CD14-positive monocyte (primary cell): ENCODE measurements around the gene KIZ. TPM values are rescaled to one million over a fixed set of nuclear protein-coding genes. Genes with fewer than 3 reads are reported as not detected.

Source experiments
- DNase-seq, 3 donors: peaks; one replicate each; pipeline ENCODE4 v3.0.0-alpha.2; 2011 to 2022
- H2AFZ ChIP-seq: 2 replicates; pipeline ENCODE4 v1.6.0; 2012; ENCODE audit warnings: mild to moderate bottlenecking, low read depth, low read length, inconsistent platforms; ENCODE audit not compliant: insufficient read depth, poor library complexity, severe bottlenecking
- H3K27ac ChIP-seq, 2 donors: 1 replicate in 1 of 2; 2 replicates in 1 of 2; pipeline ENCODE4 v1.5.1; 2012 to 2013; ENCODE audit warnings: low read length in 2 of 2, control low read depth in 1 of 2, inconsistent platforms in 1 of 2, low read depth in 1 of 2, mild to moderate bottlenecking in 1 of 2
- H3K27me3 ChIP-seq, 2 donors: one replicate each; pipeline versions ENCODE4 v1.6.0 to v1.6.1; 2011 to 2013; ENCODE audit warnings: low read length in 2 of 2; ENCODE audit not compliant: control insufficient read depth in 2 of 2, insufficient read depth in 2 of 2
- H3K36me3 ChIP-seq, 2 donors: replicated peaks in 1 of 2; 1 replicate in 1 of 2; 2 replicates in 1 of 2; pipeline versions ENCODE4 v1.5.1 to v1.6.1; 2012 to 2013; ENCODE audit warnings: low read length in 2 of 2, control low read depth in 1 of 2, inconsistent platforms in 1 of 2, mild to moderate bottlenecking in 1 of 2; ENCODE audit not compliant: insufficient read depth in 2 of 2, control insufficient read depth in 1 of 2
- H3K4me1 ChIP-seq, 2 donors: 1 replicate in 1 of 2; 2 replicates in 1 of 2; pipeline versions ENCODE4 v1.5.1 to v1.6.1; 2012 to 2013; ENCODE audit warnings: low read length in 2 of 2, control low read depth in 1 of 2, inconsistent platforms in 1 of 2, mild to moderate bottlenecking in 1 of 2, moderate library complexity in 1 of 2; ENCODE audit not compliant: insufficient read depth in 2 of 2, control insufficient read depth in 1 of 2
- H3K4me2 ChIP-seq: replicated peaks from 2 replicates; pipeline ENCODE3; 2012; ENCODE audit warnings: low read length, moderate library complexity, mild to moderate bottlenecking; ENCODE audit not compliant: poor library complexity, severe bottlenecking; ENCODE audit errors: extremely low read depth
- H3K4me3 ChIP-seq, 3 experiments: fragments of 200-600 bp in 1 of 3; sonication (generic) in 1 of 3; replicated peaks in 1 of 3; 1 replicate in 2 of 3; 2 replicates in 1 of 3; pipeline ENCODE4 v1.5.1; 2011 to 2013; ENCODE audit warnings: low read length in 3 of 3, mild to moderate bottlenecking in 3 of 3, control low read depth in 2 of 3, low read depth in 2 of 3, inconsistent platforms in 1 of 3, moderate library complexity in 1 of 3
- H3K79me2 ChIP-seq: 2 replicates; pipeline ENCODE4 v1.6.0; 2012; ENCODE audit warnings: mild to moderate bottlenecking, control low read depth, inconsistent platforms, low read length, moderate library complexity; ENCODE audit not compliant: insufficient read depth
- H3K9ac ChIP-seq: 2 replicates; pipeline ENCODE4 v1.6.0; 2017; ENCODE audit warnings: low read length, mild to moderate bottlenecking; ENCODE audit not compliant: insufficient read depth, poor library complexity, severe bottlenecking
- H3K9me3 ChIP-seq, 2 donors: replicated peaks in 1 of 2; 1 replicate in 1 of 2; 2 replicates in 1 of 2; pipeline versions ENCODE4 v1.5.1 to v1.6.1; 2012 to 2013; ENCODE audit warnings: low read length in 2 of 2, control low read depth in 1 of 2; ENCODE audit not compliant: control insufficient read depth in 1 of 2, insufficient read depth in 1 of 2
- H4K20me1 ChIP-seq: 2 replicates; pipeline ENCODE4 v1.6.0; 2012; ENCODE audit warnings: mild to moderate bottlenecking, low read length, control low read depth, moderate library complexity; ENCODE audit not compliant: insufficient read depth
- H3K27ac Mint-ChIP-seq, 7 donors: one replicate each; pipeline ENCODE4 v1.8.0; 2020; ENCODE audit warnings: mild to moderate bottlenecking in 7 of 7, mixed read lengths in 7 of 7, moderate library complexity in 6 of 7, inconsistent platforms in 2 of 7
- H3K27me3 Mint-ChIP-seq, 3 donors: one replicate each; pipeline ENCODE4 v1.8.0; 2021 to 2022; ENCODE audit warnings: low read depth in 3 of 3, mild to moderate bottlenecking in 3 of 3, mixed read lengths in 3 of 3, moderate library complexity in 3 of 3, inconsistent platforms in 1 of 3
- H3K36me3 Mint-ChIP-seq, 2 donors: one replicate each; pipeline ENCODE4 v1.8.0; 2020; ENCODE audit warnings: mixed read lengths in 2 of 2, inconsistent platforms in 1 of 2, mild to moderate bottlenecking in 1 of 2
- H3K4me1 Mint-ChIP-seq: one replicate; pipeline ENCODE4 v1.8.0; 2020; ENCODE audit warnings: mild to moderate bottlenecking, mixed read lengths
- H3K4me3 Mint-ChIP-seq, 2 donors: one replicate each; pipeline ENCODE4 v1.8.0; 2020; ENCODE audit warnings: mild to moderate bottlenecking in 2 of 2, mixed read lengths in 2 of 2, moderate library complexity in 1 of 2
- H3K9me3 Mint-ChIP-seq, 7 donors: one replicate each; pipeline ENCODE4 v1.8.0; 2020 to 2022; ENCODE audit warnings: mixed read lengths in 7 of 7, mild to moderate bottlenecking in 6 of 7, moderate library complexity in 6 of 7, inconsistent platforms in 2 of 7
- CTCF ChIP-seq: fragments of 200-600 bp; IDR thresholded peaks from one replicate; pipeline ENCODE4 v1.8.0; 2022; ENCODE audit warnings: antibody characterized with exemption, mild to moderate bottlenecking
- WGBS: methylation state at CpG from one replicate; pipeline ENCODE4 v1.1.5; 2013; ENCODE audit warnings: missing lambda C conversion rate; ENCODE audit not compliant: insufficient coverage; 5-methylcytosine and 5-hydroxymethylcytosine counted together
- intact Hi-C, 2 donors: fragments of 100-400 bp; cut with micrococcal nuclease; formaldehyde crosslinking; loops; one replicate each; pipeline versions ENCODE4 v1.15.0 to v1.15.1; 2023
- polyA plus RNA-seq, 3 donors: library from polyadenylated mRNA; depleted of rRNA in 1 of 3; unstranded in 2 of 3; stranded (reverse) in 1 of 3; fragments of 300-500 nt in 2 of 3; fragments of >200 nt in 1 of 3; fragmentation: Illumina TruSeq in 2 of 3; gene quantifications; 1 replicate in 2 of 3; 2 replicates in 1 of 3; pipeline ENCODE4 v1.2.3, GENCODE V29; 2012 to 2021

The KIZ gene
- polyA plus RNA-seq, 3 donors, result 7.2 to 13.2 (median 10.2) TPM

GRCh38 chr20:21251278-21251677 is 125.4 kb downstream of the KIZ start:
- H3K9me3 Mint-ChIP-seq, result peaks cover 0 to 5% (median 2%) of the 10 kb centered on the region in 7 donors
- 73% methylated on average over 4 of the region's 6 CpGs for WGBS
- Histone ChIP-seq H3K4me1 (no peaks in the 10 kb centered on the region), H3K79me2 (no peaks in the 10 kb centered on the region), H3K4me3 (no peak overlapping the region), H3K27ac (no peak overlapping the region), H2AFZ (no peak overlapping the region), H3K27me3 (peaks cover 0 to 3% of the 10 kb centered on the region in 2 donors), H3K4me2 (no peak overlapping the region), H4K20me1 (no peaks in the 10 kb centered on the region), H3K9me3 (no peaks in the 10 kb centered on the region), H3K36me3 (no peaks in the 10 kb centered on the region), H3K9ac (no peak overlapping the region)
- no peak for TF ChIP-seq CTCF
- H3K4me1 Mint-ChIP-seq, result peaks cover 3% of the 10 kb centered on the region
- no peak for DNase-seq
- peak overlapping the region in 1 of 7 donors; percentile 15 for H3K27ac Mint-ChIP-seq
- H3K27me3 Mint-ChIP-seq, result peaks cover 4 to 10% (median 4%) of the 10 kb centered on the region in 3 donors
- no peak overlapping the region for H3K4me3 Mint-ChIP-seq
- H3K36me3 Mint-ChIP-seq, result no peaks in the 10 kb centered on the region
- intact Hi-C loops, result no loop called here

- no peak overlapping the region for H3K4me3 Mint-ChIP-seq
- Histone ChIP-seq H3K4me2 (no peak overlapping the region), H3K4me3 (no peak overlapping the region), H3K27ac (no peak overlapping the region), H2AFZ (no peak overlapping the region), H3K79me2 (no peaks in the 10 kb centered on the region), H3K36me3 (no peaks in the 10 kb centered on the region), H3K27me3 (no peaks in the 10 kb centered on the region), H3K4me1 (no peaks in the 10 kb centered on the region), H3K9ac (no peak overlapping the region), H3K9me3 (no peaks in the 10 kb centered on the region), H4K20me1 (no peaks in the 10 kb centered on the region)
- no peaks in the 10 kb centered on the region for H3K4me1 Mint-ChIP-seq
- WGBS, result no CpG with 5 or more reads among the region's 3 CpGs
- intact Hi-C loops, result no loop called here
- H3K9me3 Mint-ChIP-seq, result peaks cover 0 to 6% (median 3%) of the 10 kb centered on the region in 7 donors
- DNase-seq, result no peak
- H3K36me3 Mint-ChIP-seq, result no peaks in the 10 kb centered on the region
- H3K27ac Mint-ChIP-seq, result no peak overlapping the region
- H3K27me3 Mint-ChIP-seq, result peaks cover 3 to 8% (median 6%) of the 10 kb centered on the region in 3 donors
- no peak for TF ChIP-seq CTCF
Observed at GRCh38 chr20:21257192-21257591, 131.3 kb downstream of the KIZ start.
